Right cardiac atrium (tissue), 5 donors: ENCODE results near the gene OR10A7. TPM values are rescaled to one million over a fixed set of nuclear protein-coding genes. Genes with fewer than 3 reads are reported as not detected.
"Not testable (repeated sequence)": the region's sequence is repeated elsewhere in the genome, so short reads cannot be mapped to it uniquely, and the experiment has no call there.

Experiments used
- ATAC-seq, 2 donors: fragments of 200-7000 bp; cut with Tn5 transposase; one replicate each; pipeline versions ENCODE4 v1.8.0 to v1.9.1; 2020; ENCODE audit warnings: moderate library complexity in 2 of 2, mild to moderate bottlenecking in 1 of 2
- DNase-seq, 3 donors: peaks; one replicate each; pipeline ENCODE4 v3.0.0-alpha.2; 2020
- H3K27ac ChIP-seq: one replicate; pipeline ENCODE4 v1.5.1; 2013; ENCODE audit warnings: mild to moderate bottlenecking, low read length, control low read depth, moderate library complexity
- H3K27me3 ChIP-seq: one replicate; pipeline ENCODE4 v1.6.1; 2013; ENCODE audit not compliant: control insufficient read depth, insufficient read depth
- H3K4me1 ChIP-seq: one replicate; pipeline ENCODE4 v1.6.1; 2013; ENCODE audit warnings: low read length; ENCODE audit not compliant: control insufficient read depth, insufficient read depth
- H3K4me3 ChIP-seq: one replicate; pipeline ENCODE4 v1.5.1; 2013; ENCODE audit warnings: low read length, control low read depth
- H3K9me3 ChIP-seq: one replicate; pipeline ENCODE4 v1.6.1; 2013; ENCODE audit warnings: low read length; ENCODE audit not compliant: control insufficient read depth
- WGBS: extraction: QIAGEN DNeasy Blood & Tissue Kit; methylation state at CpG from one replicate; pipeline ENCODE4 v1.1.7; 2013; 5-methylcytosine and 5-hydroxymethylcytosine counted together
- intact Hi-C, 4 donors: fragments of 100-400 bp; cut with DNase I; formaldehyde crosslinking; loops; one replicate each; pipeline versions ENCODE4 v1.11.0 to v1.14.0; 2022 to 2023
- long read RNA-seq, 4 donors: library from polyadenylated mRNA; unstranded; transcript quantifications; one replicate each; pipeline ENCODE4 v2.0.0, GENCODE V29; 2020 to 2021
- polyA plus RNA-seq: library from polyadenylated mRNA; stranded (reverse); fragments of 200-250 nt; gene quantifications from one replicate; pipeline ENCODE4 v1.2.3, GENCODE V29; 2013
- total RNA-seq, 4 donors: library from RNA; stranded (reverse); fragmentation: NEBNext Ultra II Directional; extraction: Animal tissue kit (Norgen Biotek cat#: 25700); gene quantifications; one replicate each; pipeline ENCODE4 v1.2.1, GENCODE V29; 2021
- donor health status: healthy with polysubstance abuse.
- donor health status: DM: no; HTN: yes; CAD: no.
- donor health status: DM: no; HTN: no; CAD: no.
- donor health status: DM: no; HTN: yes; CAD: no; lungs with severe emphysema.
- donor health status: DM: yes; HTN: yes; CAD: no.

OR10A7 gene
- not detected for total RNA-seq
- polyA plus RNA-seq, result not detected
- long read RNA-seq, donor 1, result 0 reads
- long read RNA-seq, donor 2, result 0 reads
- long read RNA-seq, donor 3, result 0 reads
- long read RNA-seq, donor 4, result 0 reads

DNA sequence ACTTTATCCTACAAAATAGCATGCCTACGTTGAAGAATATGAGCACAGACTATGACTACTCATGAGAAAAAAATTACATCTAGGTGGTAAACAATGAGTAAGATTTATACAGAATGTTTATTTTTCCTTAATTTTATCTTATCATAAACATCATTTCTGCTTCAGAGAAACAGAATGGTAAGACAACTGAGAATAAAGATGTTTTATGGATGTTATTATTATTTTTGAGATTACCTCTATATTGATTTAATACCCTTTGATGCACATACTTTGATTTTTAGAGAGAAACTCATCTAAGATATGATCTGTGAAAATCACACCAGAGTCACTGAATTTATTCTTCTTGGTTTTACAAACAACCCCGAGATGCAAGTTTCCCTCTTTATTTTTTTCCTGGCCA lies at the start of gene OR10A7:
OR10A7 (plus strand) TSS at position 301 of the 400 bp plus-strand sequence; CDS start at position 301, 0 bp downstream.
- H3K4me1 ChIP-seq, result no peaks in the 10 kb centered on the region
- no peak for DNase-seq
- H3K4me3 ChIP-seq, result no peak within 1 kb of the TSS
- H3K9me3 ChIP-seq, result no peaks in the 10 kb centered on the region
- intact Hi-C loops, result no loop called here
- no peak for ATAC-seq
- H3K27me3 ChIP-seq, result no peaks in the 10 kb centered on the region
- 73% methylated on average over 2 of the region's 2 CpGs for WGBS
- no peak within 1 kb of the TSS for H3K27ac ChIP-seq

DNA sequence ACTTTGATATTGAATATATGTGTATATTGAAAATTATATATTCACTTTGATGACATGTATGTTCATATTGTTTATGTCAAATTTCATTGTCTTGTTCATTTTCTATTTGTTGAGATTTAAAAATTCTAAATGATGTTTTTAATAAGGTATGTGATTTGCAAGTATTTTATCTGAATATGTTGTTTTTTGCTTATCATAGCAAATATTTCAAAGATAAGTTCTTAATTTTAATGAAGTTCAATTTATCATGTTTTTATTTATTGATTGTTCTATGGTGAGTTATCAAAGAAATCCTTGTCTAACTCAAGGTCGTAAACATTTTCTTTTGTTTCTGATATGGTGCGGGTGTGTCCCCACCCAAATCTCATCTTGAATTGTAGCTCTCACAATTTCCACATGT lies 49.4 kb upstream of the OR10A7 start:
- no peaks in the 10 kb centered on the region for H3K4me1 ChIP-seq
- H3K4me3 ChIP-seq, result no peak overlapping the region
- intact Hi-C loops, result no loop called here
- no peaks in the 10 kb centered on the region for H3K9me3 ChIP-seq
- DNase-seq (no peak), ATAC-seq (no peak)
- WGBS, result 89% methylated on average over 2 of the region's 2 CpGs
- H3K27me3 ChIP-seq, result no peaks in the 10 kb centered on the region
- H3K27ac ChIP-seq, result no peak overlapping the region

DNA sequence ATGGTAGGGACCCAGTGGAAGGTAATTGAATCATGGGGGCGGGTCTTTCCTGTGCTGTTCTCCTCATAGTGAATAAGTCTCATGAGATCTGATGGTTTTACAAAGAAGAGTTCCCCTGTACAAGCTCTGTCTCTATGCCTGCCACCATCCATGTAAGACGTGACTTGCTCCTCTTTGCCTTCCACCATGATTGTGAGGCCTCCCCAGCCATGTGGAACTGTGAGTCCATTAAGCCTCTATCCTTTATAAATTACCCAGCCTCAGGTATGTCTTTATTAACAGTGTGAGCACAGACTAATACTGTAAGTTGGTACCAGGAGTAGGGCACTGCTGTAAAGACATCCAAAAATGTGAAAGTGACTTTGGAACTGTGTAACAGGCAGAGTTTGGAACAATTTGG lies 49.0 kb upstream of the OR10A7 start:
- H3K9me3 ChIP-seq, H3K4me3 ChIP-seq, H3K27me3 ChIP-seq, ATAC-seq, intact Hi-C loops, H3K4me1 ChIP-seq, DNase-seq, H3K27ac ChIP-seq: not testable (repeated sequence)
- WGBS, result 59% methylated on average over 2 of the region's 2 CpGs

- no peaks in the 10 kb centered on the region for H3K27me3 ChIP-seq
- no peak overlapping the region for H3K4me3 ChIP-seq
- intact Hi-C loops, result no loop called here
- WGBS, result 38% methylated on average over 1 of the region's 1 CpG
- H3K9me3 ChIP-seq, result no peaks in the 10 kb centered on the region
- DNase-seq (no peak), ATAC-seq (no peak)
- H3K4me1 ChIP-seq, result no peaks in the 10 kb centered on the region
- no peak overlapping the region for H3K27ac ChIP-seq
These were observed 48.1 kb upstream of the OR10A7 start for GRCh38 chr12:55172686-55173085.

DNA sequence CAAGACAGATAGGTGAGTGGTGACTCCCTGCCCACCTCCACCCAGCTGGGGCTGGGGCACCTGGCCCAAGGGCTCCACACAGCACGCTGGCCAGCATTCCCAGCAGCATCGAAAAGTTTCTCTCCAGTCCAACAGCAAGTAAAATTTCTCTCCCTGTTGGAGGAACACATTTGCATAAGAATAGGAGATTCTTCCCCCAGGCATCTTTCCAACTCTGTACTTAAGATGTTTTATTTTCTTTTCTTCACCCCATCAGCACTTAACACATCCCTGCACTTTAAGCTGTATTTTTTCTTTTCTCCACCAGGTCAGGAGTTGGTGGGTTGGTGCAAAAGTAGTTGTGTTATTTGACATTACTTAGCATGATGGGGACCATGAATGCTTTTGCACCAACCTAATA lies 47.4 kb upstream of the OR10A7 start:
- Histone ChIP-seq H3K4me3 (no peak overlapping the region), H3K27me3 (no peaks in the 10 kb centered on the region), H3K9me3 (no peaks in the 10 kb centered on the region), H3K27ac (no peak overlapping the region), H3K4me1 (no peaks in the 10 kb centered on the region)
- ATAC-seq (no peak), DNase-seq (no peak)
- 80% methylated on average over 2 of the region's 2 CpGs for WGBS
- intact Hi-C loops, result no loop called here

- H3K27ac ChIP-seq, result no peak overlapping the region
- H3K27me3 ChIP-seq, result no peaks in the 10 kb centered on the region
- ATAC-seq (no peak), DNase-seq (no peak)
- no peaks in the 10 kb centered on the region for H3K4me1 ChIP-seq
- H3K4me3 ChIP-seq, result no peak overlapping the region
- 3% methylated on average over 2 of the region's 2 CpGs for WGBS
- intact Hi-C loops, result loop anchor here in 2 of 4 donors (5.0 to 10.0 kb wide), 2 partner anchors 426 to 429 kb away; no protein-coding TSS in a partner anchor
- H3K9me3 ChIP-seq, result no peaks in the 10 kb centered on the region
These were observed 32.3 kb upstream of the OR10A7 start for GRCh38 chr12:55188573-55188972.

- H3K27me3 ChIP-seq, result no peaks in the 10 kb centered on the region
- no peaks in the 10 kb centered on the region for H3K9me3 ChIP-seq
- no peak for DNase-seq
- no peak overlapping the region for H3K27ac ChIP-seq
- no peaks in the 10 kb centered on the region for H3K4me1 ChIP-seq
- under 1% methylated on average over 4 of the region's 4 CpGs for WGBS
- intact Hi-C loops, result loop anchor here in 2 of 4 donors (5.0 to 10.0 kb wide), 2 partner anchors 426 to 428 kb away; no protein-coding TSS in a partner anchor
- H3K4me3 ChIP-seq, result no peak overlapping the region
- ATAC-seq, result peak; percentile 59 to 65
These were observed 31.8 kb upstream of the OR10A7 start for GRCh38 chr12:55188974-55189556.

DNA sequence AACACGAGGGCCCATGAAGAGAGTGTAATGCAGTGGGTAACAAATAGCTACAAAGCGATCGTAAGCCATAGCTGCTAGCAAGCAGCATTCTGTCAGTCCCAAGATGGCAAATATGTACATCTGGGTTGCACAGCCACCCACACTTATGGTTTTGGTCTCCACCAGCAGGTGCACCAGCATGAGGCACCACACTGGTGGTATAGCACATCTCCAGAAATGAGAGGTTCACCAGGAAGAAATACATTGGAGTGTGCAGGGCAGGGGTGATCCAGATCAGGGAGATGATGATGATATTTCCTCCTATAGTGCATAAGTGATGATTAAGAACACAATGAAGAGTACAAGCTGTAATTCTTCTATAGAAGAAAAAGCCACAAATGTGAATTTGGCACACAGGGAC lies 26.4 kb upstream of the OR10A7 start:
- intact Hi-C loops, result loop anchor here in 1 of 4 donors (5.0 kb wide), 1 partner anchor 423 kb away; no protein-coding TSS in a partner anchor
- Histone ChIP-seq H3K27ac (no peak overlapping the region), H3K9me3 (no peaks in the 10 kb centered on the region), H3K4me3 (no peak overlapping the region), H3K4me1 (no peaks in the 10 kb centered on the region), H3K27me3 (no peaks in the 10 kb centered on the region)
- DNase-seq (no peak), ATAC-seq (no peak)
- WGBS, result 83% methylated on average over 3 of the region's 3 CpGs

DNA sequence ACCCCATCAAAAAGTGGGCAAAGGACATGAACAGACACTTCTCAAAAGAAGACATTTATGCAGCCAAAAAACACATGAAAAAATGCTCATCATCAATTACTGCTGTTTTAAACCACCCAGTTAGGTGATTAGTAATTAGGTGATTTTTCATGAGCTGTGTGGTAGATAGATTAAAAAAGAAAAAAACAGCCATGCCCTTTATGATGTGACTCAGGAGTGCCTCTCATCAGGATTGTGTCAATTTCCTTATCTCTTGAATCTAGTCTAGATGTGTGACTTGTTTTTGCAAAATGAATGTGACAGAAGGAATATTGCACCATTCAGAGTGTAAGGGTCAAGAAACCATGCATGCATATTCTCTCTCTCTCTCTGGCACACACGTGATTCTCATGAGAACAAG lies 5.7 kb downstream of the OR10A7 start:
- Histone ChIP-seq H3K4me3 (no peak overlapping the region), H3K9me3 (no peaks in the 10 kb centered on the region), H3K27ac (no peak overlapping the region), H3K27me3 (no peaks in the 10 kb centered on the region), H3K4me1 (no peaks in the 10 kb centered on the region)
- DNase-seq, result no peak
- intact Hi-C loops, result no loop called here
- 44% methylated on average over 1 of the region's 1 CpG for WGBS
- ATAC-seq, result no peak

DNA sequence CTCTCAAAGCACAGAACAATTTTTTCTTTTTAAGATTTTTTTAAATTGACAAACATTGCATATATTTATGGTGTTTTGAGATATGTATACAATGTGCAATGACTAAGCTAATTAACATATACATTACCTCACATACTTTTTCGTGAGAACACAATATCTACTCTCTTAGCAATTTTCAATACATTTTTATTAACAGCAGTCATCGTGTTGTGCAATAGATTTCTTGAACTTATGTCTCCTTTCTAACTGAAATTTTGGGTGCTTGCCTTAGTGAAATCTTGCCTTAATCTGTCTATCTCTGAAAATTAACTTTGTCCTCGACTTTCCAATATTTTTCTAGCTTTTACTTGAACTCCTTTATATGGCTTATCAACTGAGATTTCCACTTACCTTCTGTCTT lies 6.8 kb downstream of the OR10A7 start:
- no peak for ATAC-seq
- Histone ChIP-seq H3K27ac (no peak overlapping the region), H3K9me3 (no peaks in the 10 kb centered on the region), H3K27me3 (no peaks in the 10 kb centered on the region), H3K4me3 (no peak overlapping the region), H3K4me1 (no peaks in the 10 kb centered on the region)
- no peak for DNase-seq
- WGBS, result 41% methylated on average over 3 of the region's 3 CpGs
- intact Hi-C loops, result no loop called here

DNA sequence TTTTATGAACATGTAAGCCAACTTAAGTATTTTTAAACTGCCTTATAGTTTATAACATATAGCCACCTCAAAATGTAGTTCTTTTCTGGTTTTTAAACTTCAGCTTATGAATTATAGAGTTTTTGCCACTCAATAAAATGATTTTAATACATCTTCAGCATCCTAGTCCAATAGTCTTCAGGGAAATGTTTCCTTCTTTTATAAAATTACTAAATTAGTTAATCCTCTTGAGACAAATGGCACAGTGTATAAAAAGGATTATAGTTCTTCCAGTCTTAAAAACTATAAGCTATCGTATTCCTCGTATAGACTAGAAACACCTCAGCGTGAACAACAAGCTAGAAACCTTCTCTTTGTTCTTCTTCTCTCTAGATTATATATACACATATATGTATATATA lies 23.5 kb downstream of the OR10A7 start, which contains the start of gene OR6C74:
OR6C74 (plus strand) TSS at position 301 of the 400 bp plus-strand sequence. CDS start 2,679 bp downstream, outside the sequence.
- DNase-seq (no peak), ATAC-seq (no peak)
- WGBS, result 86% methylated on average over 3 of the region's 3 CpGs
- H3K27me3 ChIP-seq, result no peaks in the 10 kb centered on the region
- no peaks in the 10 kb centered on the region for H3K9me3 ChIP-seq
- intact Hi-C loops, result no loop called here
- H3K27ac ChIP-seq, result no peak within 1 kb of the TSS
- H3K4me3 ChIP-seq, result no peak within 1 kb of the TSS
- no peaks in the 10 kb centered on the region for H3K4me1 ChIP-seq
